Ovary (tissue), 9 donors: Measurements from ENCODE around the gene TCN2. TPM values are rescaled to one million over a fixed set of nuclear protein-coding genes. Genes with fewer than 3 reads are reported as not detected.

Experiments used
- DNase-seq, 5 donors: peaks; one replicate each; pipeline ENCODE4 v3.0.0-alpha.2; 2019 to 2020
- H3K27ac ChIP-seq, 2 donors: fragments of 200-600 bp; one replicate each; pipeline versions ENCODE4 v1.5.1 to v1.8.0; 2019 to 2022
- H3K27me3 ChIP-seq: fragments of 200-600 bp; one replicate; pipeline ENCODE4 v1.8.0; 2022
- H3K36me3 ChIP-seq: fragments of 200-600 bp; sonication (generic); one replicate; pipeline ENCODE4 v1.5.1; 2019
- H3K4me1 ChIP-seq: one replicate; pipeline ENCODE4 v1.8.1; 2013; ENCODE audit warnings: mild to moderate bottlenecking, moderate library complexity; ENCODE audit not compliant: insufficient read depth
- H3K4me3 ChIP-seq: fragments of 200-600 bp; sonication (generic); one replicate; pipeline ENCODE4 v1.5.1; 2017
- H3K9me3 ChIP-seq, 2 donors: fragments of 200-600 bp in 1 of 2; sonication (generic) in 1 of 2; one replicate each; pipeline versions ENCODE4 v1.5.1 to v1.8.1; 2013 to 2019; ENCODE audit warnings: mild to moderate bottlenecking in 1 of 2, moderate library complexity in 1 of 2
- EP300 ChIP-seq: sonication (generic); formaldehyde crosslinking; IDR thresholded peaks from one replicate; pipeline ENCODE4 v1.6.1; 2017; ENCODE audit warnings: antibody characterized with exemption
- POLR2A ChIP-seq: fragments of 450-650 bp; IDR thresholded peaks from one replicate; pipeline ENCODE4 v1.6.1; 2017; ENCODE audit warnings: antibody characterized with exemption, mild to moderate bottlenecking, moderate library complexity
- WGBS, 3 donors: extraction: QIAGEN DNeasy Blood & Tissue Kit in 1 of 3; methylation state at CpG; one replicate each; pipeline versions ENCODE4 v1.1.5 to v1.1.7; 2013 to 2017; 5-methylcytosine and 5-hydroxymethylcytosine counted together
- intact Hi-C, 4 donors: fragments of 100-400 bp; cut with DNase I; formaldehyde crosslinking; loops; one replicate each; pipeline versions ENCODE4 v1.11.0 to v1.15.1; 2022 to 2023
- polyA plus RNA-seq, 2 donors: library from polyadenylated mRNA; stranded (reverse); fragments of 200-250 nt in 1 of 2; fragments of 350-450 nt in 1 of 2; fragmentation: Illumina TruSeq in 1 of 2; extraction: RNeasy Lipid Tissue Mini Kit (QIAGEN cat#74804) in 1 of 2; gene quantifications; one replicate each; pipeline ENCODE4 v1.2.3, GENCODE V29; 2013 to 2014
- total RNA-seq, 7 donors: library from RNA; depleted of rRNA in 2 of 7; stranded (reverse); fragments of >200 nt in 2 of 7; fragmentation: NEBNext Ultra II Directional in 3 of 7; extraction: Animal tissue kit (Norgen Biotek cat#: 25700) in 3 of 7; gene quantifications; one replicate each; pipeline versions ENCODE4 v1.1.0 to v1.2.4, GENCODE V29; 2016 to 2023
- TF ChIP-seq, protein P1 (sequence below), 3 donors: fragments of 450-650 bp in 2 of 3; fragments of 200-600 bp in 1 of 3; IDR thresholded peaks; one replicate each; pipeline versions ENCODE4 v1.5.1 to v1.8.0; 2016 to 2022; ENCODE audit warnings: antibody characterized with exemption in 3 of 3, mild to moderate bottlenecking in 1 of 3
- donor health status: DM: no; HTN: no; CAD: no; lungs with moderate emphysema.
- donor health status: DM: no; HTN: no; CAD: no.
- donor health status: Bipolar disorder and iron deficiency.
- donor health status: DM: yes; HTN: yes; CAD: no.
- donor health status: DM: no; HTN: no; CAD: no.
- donor health status: DM: yes; HTN: yes; CAD: no.

The TCN2 gene
- total and polyA plus RNA-seq, 9 donors: 5.1 to 33.9 (median 15.6) TPM

DNA sequence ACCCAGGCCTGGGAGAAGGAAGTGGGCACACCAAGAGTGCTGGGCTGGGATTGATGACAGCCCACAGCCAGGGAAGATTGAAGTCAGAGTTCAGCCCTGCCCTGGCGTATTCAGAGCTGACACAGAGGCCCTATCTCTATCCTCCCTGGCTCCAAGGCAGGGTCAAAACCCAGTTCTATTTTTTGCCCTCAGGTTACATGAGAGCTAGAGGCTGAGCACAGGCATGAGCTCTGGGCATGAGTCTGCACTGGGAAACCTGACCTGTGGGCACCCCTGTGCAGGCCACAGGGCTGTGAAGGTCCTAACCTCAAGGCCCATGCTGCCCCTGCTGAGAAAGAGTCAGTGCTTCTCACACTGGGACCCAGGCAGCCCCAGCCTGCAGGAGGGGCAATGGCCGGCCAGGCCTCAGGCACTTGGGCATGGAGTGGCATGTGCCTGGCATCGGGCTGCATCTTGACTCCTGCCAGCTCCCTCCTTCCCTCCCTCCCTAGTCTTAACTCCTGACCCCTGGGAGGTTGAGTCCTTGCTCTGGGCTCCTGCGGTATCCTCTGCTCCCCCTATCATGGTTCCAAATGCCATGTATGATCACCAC is 34.0 kb downstream of the TCN2 start:
- no peak for TF ChIP-seq POLR2A
- TF ChIP-seq EP300: no peak
- TF ChIP-seq, protein P1, sequence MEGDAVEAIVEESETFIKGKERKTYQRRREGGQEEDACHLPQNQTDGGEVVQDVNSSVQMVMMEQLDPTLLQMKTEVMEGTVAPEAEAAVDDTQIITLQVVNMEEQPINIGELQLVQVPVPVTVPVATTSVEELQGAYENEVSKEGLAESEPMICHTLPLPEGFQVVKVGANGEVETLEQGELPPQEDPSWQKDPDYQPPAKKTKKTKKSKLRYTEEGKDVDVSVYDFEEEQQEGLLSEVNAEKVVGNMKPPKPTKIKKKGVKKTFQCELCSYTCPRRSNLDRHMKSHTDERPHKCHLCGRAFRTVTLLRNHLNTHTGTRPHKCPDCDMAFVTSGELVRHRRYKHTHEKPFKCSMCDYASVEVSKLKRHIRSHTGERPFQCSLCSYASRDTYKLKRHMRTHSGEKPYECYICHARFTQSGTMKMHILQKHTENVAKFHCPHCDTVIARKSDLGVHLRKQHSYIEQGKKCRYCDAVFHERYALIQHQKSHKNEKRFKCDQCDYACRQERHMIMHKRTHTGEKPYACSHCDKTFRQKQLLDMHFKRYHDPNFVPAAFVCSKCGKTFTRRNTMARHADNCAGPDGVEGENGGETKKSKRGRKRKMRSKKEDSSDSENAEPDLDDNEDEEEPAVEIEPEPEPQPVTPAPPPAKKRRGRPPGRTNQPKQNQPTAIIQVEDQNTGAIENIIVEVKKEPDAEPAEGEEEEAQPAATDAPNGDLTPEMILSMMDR (IDR thresholded peaks at IDR 0.05): no peak
- whole genome bisulfite sequencing, 3 donors: 93 to 94% (median 93%) methylated on average over 4 of the region's 4 CpGs

GRCh38 chr22:30643055-30643875 is 36.3 kb downstream of the TCN2 start:
- H3K27ac ChIP-seq: no peak overlapping the region
- no peak for DNase-seq
- WGBS, 3 donors: 75 to 81% (median 77%) methylated on average over 16 of the region's 16 CpGs

More for the DNA sequence above, 34.0 kb downstream of the TCN2 start:
- Histone ChIP-seq H3K4me1 (peaks cover 17% of the 10 kb centered on the region), H3K9me3 (no peaks in the 10 kb centered on the region), H3K4me3 (no peak overlapping the region), H3K36me3 (no peaks in the 10 kb centered on the region), H3K27me3 (no peaks in the 10 kb centered on the region), H3K27ac (no peak overlapping the region)
- no peak for DNase-seq
- intact Hi-C loops: loop anchor here in 1 of 4 donors (10.0 kb wide), 1 partner anchor 444 kb away; the partner anchor contains the start of gene SMTN

DNA sequence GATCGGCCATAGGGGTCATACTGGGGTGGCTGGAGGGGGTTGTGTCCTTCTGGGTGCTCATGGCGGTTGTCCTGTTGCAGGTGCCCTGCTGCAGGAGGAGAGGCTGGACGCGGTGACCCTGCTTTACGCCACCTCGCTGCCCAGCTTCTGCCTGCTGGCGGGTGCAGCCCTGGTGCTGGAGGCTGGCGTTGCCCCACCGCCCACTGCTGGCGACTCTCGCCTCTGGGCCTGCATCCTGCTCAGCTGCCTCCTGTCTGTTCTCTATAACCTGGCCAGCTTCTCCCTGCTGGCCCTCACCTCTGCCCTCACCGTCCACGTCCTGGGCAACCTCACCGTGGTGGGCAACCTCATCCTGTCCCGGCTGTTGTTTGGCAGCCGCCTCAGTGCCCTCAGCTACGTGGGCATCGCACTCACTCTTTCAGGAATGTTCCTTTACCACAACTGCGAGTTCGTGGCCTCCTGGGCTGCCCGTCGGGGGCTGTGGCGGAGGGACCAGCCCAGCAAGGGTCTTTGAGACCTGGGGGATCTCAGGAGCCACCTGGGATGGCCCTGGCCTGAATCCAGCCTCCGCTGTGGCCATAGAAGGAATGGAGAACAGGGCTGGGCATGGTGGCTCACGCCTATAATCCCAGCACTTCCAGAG is 39.7 kb downstream of the TCN2 start:
- H3K4me1 ChIP-seq: peaks cover 4% of the 10 kb centered on the region
- TF ChIP-seq POLR2A: no peak
- no peak for TF ChIP-seq EP300
- TF ChIP-seq, protein P1 (IDR thresholded peaks at IDR 0.05): no peak
- no peaks in the 10 kb centered on the region for H3K27me3 ChIP-seq
- 94 to 97% (median 95%) methylated on average over 25 of the region's 25 CpGs for WGBS, 3 donors
- no peaks in the 10 kb centered on the region for H3K36me3 ChIP-seq
- H3K27ac ChIP-seq: no peak overlapping the region
- no peak overlapping the region for H3K4me3 ChIP-seq
- H3K9me3 ChIP-seq: no peaks in the 10 kb centered on the region
- DNase-seq: no peak
- intact Hi-C loops: loop anchor here in 1 of 4 donors (10.0 kb wide), 1 partner anchor 438 kb away; the partner anchor contains the start of gene SMTN

More at GRCh38 chr22:30643055-30643875, 36.3 kb downstream of the TCN2 start:
- Histone ChIP-seq H3K9me3 (no peaks in the 10 kb centered on the region), H3K4me3 (no peak overlapping the region), H3K27me3 (no peaks in the 10 kb centered on the region), H3K4me1 (peaks cover 4% of the 10 kb centered on the region), H3K36me3 (no peaks in the 10 kb centered on the region)
- TF ChIP-seq, protein P1 (IDR thresholded peaks at IDR 0.05): no peak
- TF ChIP-seq POLR2A (no peak), EP300 (no peak)
- intact Hi-C loops: loop anchor here in 1 of 4 donors (10.0 kb wide), 1 partner anchor 442 kb away; the partner anchor contains the start of gene SMTN

DNA sequence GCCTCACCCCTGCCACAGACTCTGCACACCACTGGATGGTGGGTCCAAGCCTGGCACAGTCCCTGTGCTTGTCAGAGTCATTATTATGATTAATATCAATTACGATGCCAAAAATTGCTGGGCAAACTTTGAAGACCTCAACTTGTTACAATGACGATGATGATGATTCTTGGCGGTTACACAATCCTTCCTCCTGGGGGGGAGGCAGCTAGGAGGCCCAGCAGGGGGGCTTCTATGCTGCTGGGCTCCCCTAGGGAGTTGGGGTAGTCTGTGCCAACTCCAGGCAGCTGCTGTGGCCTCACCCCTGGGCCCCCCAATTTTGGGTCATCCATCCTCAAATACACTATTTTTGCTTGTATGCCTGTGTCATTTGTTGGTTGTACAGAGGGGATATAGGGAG is 40.6 kb downstream of the TCN2 start:
- TF ChIP-seq POLR2A (no peak), EP300 (no peak)
- TF ChIP-seq, protein P1 (IDR thresholded peaks at IDR 0.05): no peak
- 85 to 95% (median 93%) methylated on average over 3 of the region's 3 CpGs for WGBS, 3 donors
- no peaks in the 10 kb centered on the region for H3K9me3 ChIP-seq
- no peaks in the 10 kb centered on the region for H3K36me3 ChIP-seq
- no peaks in the 10 kb centered on the region for H3K27me3 ChIP-seq
- H3K4me1 ChIP-seq: peaks cover 4% of the 10 kb centered on the region
- H3K4me3 ChIP-seq: no peak overlapping the region
- no peak for DNase-seq
- no peak overlapping the region for H3K27ac ChIP-seq
- intact Hi-C loops: loop anchor here in 1 of 4 donors (10.0 kb wide), 1 partner anchor 437 kb away; the partner anchor contains the start of gene SMTN
